Nephron progenitor cell (in vitro differentiated cells): ENCODE data around the gene TBX4.

Experiments used
- DNase-seq: peaks from one replicate; pipeline ENCODE4 v3.0.0; 2021
- H3K27ac Mint-ChIP-seq: 2 replicates; pipeline ENCODE4 v1.8.0; 2021; ENCODE audit warnings: mild to moderate bottlenecking, moderate library complexity, mixed read lengths
- H3K27me3 Mint-ChIP-seq: 2 replicates; pipeline ENCODE4 v1.8.0; 2021; ENCODE audit warnings: mild to moderate bottlenecking, low read depth, mixed read lengths; ENCODE audit not compliant: poor library complexity
- H3K36me3 Mint-ChIP-seq: 2 replicates; pipeline ENCODE4 v1.8.0; 2021; ENCODE audit warnings: low read depth, mixed read lengths
- H3K4me1 Mint-ChIP-seq: 2 replicates; pipeline ENCODE4 v1.8.0; 2021; ENCODE audit warnings: mixed read lengths
- H3K4me3 Mint-ChIP-seq: 2 replicates; pipeline ENCODE4 v1.8.0; 2021; ENCODE audit warnings: mild to moderate bottlenecking, moderate library complexity, mixed read lengths
- H3K9me3 Mint-ChIP-seq: 2 replicates; pipeline ENCODE4 v1.8.0; 2021; ENCODE audit warnings: mild to moderate bottlenecking, moderate library complexity, mixed read lengths
- TF ChIP-seq, protein P1 (sequence below): fragments of 200-600 bp; sonication (generic); IDR thresholded peaks from 2 replicates; pipeline ENCODE4 v1.5.0; 2021; ENCODE audit warnings: antibody characterized with exemption

TBX4 gene

DNA sequence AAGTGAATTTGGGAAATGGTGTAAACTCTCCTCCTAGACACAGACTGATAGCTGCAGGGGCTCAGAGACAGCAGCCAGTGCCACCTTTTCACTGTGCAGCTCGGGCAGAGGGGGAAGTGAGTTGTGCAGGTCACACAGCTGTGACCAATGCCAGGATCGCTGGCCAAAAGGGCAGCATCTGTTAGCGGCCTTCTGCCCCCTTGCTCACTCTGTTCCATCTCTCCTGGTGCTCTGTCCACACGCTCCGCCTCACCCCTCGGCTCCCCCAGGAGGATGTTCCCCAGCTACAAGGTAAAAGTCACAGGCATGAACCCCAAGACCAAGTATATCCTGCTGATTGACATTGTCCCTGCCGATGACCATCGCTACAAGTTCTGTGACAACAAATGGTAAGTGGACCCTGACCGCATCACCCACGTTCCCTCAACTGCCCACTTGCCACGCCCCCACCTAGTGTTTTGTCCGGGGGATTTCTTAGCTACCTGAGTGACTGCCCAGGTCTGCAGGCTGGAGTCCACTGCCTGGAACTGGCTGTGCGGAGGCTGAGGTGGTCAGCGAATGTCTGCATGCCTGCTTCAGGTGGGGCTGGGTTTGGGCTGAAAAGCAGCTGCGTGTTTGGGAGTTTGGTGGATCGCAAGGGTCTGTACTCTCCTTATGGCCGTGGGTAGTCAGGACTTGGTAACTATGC, 13.5 kb downstream of the TBX4 start:
- H3K4me1 Mint-ChIP-seq: peaks cover 44% of the 10 kb centered on the region
- no peak overlapping the region for H3K27ac Mint-ChIP-seq
- no peak for DNase-seq
- no peaks in the 10 kb centered on the region for H3K9me3 Mint-ChIP-seq
- H3K36me3 Mint-ChIP-seq: no peaks in the 10 kb centered on the region
- peaks cover 72% of the 10 kb centered on the region for H3K27me3 Mint-ChIP-seq
- H3K4me3 Mint-ChIP-seq: no peak overlapping the region
- TF ChIP-seq, protein P1, sequence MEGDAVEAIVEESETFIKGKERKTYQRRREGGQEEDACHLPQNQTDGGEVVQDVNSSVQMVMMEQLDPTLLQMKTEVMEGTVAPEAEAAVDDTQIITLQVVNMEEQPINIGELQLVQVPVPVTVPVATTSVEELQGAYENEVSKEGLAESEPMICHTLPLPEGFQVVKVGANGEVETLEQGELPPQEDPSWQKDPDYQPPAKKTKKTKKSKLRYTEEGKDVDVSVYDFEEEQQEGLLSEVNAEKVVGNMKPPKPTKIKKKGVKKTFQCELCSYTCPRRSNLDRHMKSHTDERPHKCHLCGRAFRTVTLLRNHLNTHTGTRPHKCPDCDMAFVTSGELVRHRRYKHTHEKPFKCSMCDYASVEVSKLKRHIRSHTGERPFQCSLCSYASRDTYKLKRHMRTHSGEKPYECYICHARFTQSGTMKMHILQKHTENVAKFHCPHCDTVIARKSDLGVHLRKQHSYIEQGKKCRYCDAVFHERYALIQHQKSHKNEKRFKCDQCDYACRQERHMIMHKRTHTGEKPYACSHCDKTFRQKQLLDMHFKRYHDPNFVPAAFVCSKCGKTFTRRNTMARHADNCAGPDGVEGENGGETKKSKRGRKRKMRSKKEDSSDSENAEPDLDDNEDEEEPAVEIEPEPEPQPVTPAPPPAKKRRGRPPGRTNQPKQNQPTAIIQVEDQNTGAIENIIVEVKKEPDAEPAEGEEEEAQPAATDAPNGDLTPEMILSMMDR: no peak

DNA sequence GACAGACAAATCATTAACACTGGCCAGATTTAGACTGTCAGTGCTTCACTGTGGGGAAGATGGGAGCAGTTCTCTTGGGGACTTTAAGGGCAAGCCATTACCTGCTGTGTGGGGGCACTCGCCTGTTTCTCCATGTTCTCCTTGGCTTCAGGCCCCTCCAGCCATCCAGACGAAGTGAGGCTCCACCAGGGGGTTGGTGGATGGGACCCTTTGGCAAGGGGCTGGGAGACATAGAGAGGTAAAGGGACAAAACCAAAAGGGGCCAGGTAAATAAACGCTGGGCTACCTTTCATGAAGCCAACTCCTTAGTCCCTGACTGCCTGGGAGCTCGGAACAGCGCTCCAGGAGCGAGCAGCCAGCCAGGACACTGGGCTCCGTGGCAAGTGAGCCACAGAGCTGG, 14.0 kb downstream of the TBX4 start:
- no peak overlapping the region for H3K27ac Mint-ChIP-seq
- H3K4me1 Mint-ChIP-seq: peaks cover 38% of the 10 kb centered on the region
- H3K27me3 Mint-ChIP-seq: peaks cover 67% of the 10 kb centered on the region
- TF ChIP-seq, protein P1: no peak
- H3K36me3 Mint-ChIP-seq: no peaks in the 10 kb centered on the region
- no peaks in the 10 kb centered on the region for H3K9me3 Mint-ChIP-seq
- DNase-seq: no peak
- H3K4me3 Mint-ChIP-seq: no peak overlapping the region

DNA sequence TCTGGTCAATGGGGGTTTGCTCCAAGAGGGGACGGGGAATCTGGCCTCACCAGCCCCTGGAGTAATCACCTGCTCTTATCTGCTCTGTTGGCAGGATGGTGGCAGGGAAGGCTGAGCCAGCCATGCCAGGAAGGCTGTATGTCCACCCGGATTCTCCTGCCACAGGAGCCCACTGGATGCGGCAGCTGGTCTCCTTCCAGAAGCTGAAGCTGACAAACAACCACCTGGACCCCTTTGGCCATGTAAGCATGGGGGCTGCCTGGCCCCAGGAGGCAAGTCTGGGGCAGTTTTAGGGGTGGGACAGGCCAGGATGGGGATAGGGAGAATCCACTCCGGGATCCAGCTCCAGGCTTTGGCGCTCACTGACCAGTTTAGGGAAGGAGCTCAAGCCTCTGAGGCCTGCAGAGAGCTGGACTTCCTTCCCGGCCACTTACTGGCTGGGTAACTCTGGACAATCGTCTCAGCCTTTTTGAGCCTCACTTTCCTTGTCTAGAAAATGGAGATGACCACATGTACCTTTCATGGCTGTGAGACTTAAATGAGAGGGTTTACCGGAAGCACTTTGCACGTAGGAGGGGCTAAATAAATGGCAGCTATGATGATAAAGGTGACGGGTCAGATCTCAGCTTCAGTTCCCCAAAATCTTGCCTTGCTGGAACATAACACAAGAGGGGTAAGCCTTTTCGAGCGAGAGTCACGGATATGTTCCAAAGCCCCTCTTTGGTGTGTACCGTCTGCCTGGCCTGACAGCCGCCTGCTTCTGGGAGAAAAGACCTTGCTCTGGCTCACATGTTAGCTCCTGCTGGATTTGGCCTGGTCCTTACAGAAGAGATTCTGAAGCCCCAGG, 15.4 kb downstream of the TBX4 start:
- Mint-ChIP-seq H3K4me3 (no peak overlapping the region), H3K4me1 (peaks cover 27% of the 10 kb centered on the region), H3K27me3 (peaks cover 66% of the 10 kb centered on the region), H3K36me3 (no peaks in the 10 kb centered on the region), H3K9me3 (no peaks in the 10 kb centered on the region), H3K27ac (no peak overlapping the region)
- TF ChIP-seq, protein P1: no peak
- DNase-seq: peak; percentile 78

DNA sequence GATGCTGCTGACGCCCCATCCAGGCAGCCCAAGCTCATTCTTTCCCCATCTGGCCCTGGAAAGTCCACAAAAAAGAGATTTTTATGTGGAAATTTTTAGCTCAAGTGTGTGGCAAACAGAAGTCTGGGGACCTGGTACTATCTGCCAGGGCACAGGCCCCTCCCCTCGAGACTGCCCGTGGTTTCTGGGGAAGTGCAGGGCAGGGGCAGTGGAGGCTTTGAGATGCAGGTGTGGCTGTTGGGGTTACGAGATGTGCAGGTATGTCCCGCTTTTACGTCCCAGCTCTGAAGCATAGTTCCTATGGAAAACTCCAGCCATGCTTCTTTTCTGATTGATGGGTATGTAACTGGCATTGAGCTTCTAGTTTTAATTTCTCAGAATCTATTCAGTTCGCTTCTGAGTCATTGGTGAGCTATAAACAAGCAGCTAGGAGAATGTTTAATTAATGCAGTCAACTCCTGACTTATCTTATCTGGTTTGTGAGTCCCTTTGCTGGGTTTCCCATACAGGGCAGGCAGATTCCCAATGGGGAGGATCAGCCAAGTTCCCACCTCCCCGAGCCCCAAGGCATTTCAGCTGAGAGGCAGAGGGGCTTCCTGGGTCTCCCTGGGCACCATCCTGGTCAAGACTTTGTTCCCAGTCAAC, 16.2 kb downstream of the TBX4 start:
- H3K4me1 Mint-ChIP-seq: peaks cover 19% of the 10 kb centered on the region
- TF ChIP-seq, protein P1: no peak
- peaks cover 63% of the 10 kb centered on the region for H3K27me3 Mint-ChIP-seq
- H3K27ac Mint-ChIP-seq: no peak overlapping the region
- no peaks in the 10 kb centered on the region for H3K36me3 Mint-ChIP-seq
- no peak for DNase-seq
- no peak overlapping the region for H3K4me3 Mint-ChIP-seq
- H3K9me3 Mint-ChIP-seq: no peaks in the 10 kb centered on the region

DNA sequence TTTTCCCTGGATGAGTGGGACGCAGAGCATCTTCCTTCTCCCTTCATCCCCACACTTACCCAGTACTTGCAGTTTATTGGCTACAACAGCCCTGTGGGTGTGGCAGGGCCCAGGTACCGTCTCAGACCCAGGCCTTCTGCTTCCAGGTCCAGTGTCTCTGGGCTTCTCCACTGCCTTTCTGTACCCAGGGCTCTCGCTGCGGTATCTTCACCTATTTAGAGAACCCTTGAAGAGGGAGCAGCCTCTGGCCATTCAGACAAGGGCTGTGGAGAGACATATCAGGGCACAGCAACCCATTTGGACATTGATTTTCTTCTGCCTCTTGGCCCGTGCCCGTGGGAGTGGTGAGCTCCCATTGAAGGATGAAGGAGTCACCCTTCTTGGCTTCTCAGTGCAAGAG, 17.3 kb downstream of the TBX4 start:
- Mint-ChIP-seq H3K4me1 (peaks cover 18% of the 10 kb centered on the region), H3K4me3 (no peak overlapping the region), H3K27me3 (peaks cover 67% of the 10 kb centered on the region), H3K36me3 (no peaks in the 10 kb centered on the region), H3K27ac (no peak overlapping the region), H3K9me3 (no peaks in the 10 kb centered on the region)
- no peak for DNase-seq
- TF ChIP-seq, protein P1: no peak
